ENCODE data around the gene JMY. TPM values are rescaled to one million over a fixed set of nuclear protein-coding genes. Genes with fewer than 3 reads are reported as not detected.

The JMY gene
- total and polyA plus RNA-seq, 12 donors: 1.4 to 18.1 (median 13.3) TPM

DNA sequence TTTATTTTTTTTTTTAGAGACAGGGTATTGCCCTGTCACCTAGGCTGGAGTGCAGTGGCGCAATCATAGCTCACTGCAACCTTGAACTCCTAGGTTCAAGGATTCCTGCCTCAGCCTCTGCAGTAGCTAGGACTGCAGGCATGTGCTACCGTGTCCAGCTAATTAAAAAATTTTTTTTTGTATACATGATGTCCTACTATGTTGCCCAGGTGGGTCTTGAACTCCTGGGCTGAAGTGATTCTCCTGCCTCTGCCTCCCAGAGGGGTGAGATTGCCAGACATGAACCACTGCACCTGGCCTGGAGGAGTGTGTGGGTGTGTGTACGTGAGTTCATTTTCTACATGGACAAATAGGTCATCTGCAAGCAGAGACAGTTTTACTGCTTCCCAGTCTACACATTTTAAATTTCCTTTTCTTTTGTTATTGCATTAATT lies 33.8 kb downstream of the JMY start:
- TF ChIP-seq, protein P1, sequence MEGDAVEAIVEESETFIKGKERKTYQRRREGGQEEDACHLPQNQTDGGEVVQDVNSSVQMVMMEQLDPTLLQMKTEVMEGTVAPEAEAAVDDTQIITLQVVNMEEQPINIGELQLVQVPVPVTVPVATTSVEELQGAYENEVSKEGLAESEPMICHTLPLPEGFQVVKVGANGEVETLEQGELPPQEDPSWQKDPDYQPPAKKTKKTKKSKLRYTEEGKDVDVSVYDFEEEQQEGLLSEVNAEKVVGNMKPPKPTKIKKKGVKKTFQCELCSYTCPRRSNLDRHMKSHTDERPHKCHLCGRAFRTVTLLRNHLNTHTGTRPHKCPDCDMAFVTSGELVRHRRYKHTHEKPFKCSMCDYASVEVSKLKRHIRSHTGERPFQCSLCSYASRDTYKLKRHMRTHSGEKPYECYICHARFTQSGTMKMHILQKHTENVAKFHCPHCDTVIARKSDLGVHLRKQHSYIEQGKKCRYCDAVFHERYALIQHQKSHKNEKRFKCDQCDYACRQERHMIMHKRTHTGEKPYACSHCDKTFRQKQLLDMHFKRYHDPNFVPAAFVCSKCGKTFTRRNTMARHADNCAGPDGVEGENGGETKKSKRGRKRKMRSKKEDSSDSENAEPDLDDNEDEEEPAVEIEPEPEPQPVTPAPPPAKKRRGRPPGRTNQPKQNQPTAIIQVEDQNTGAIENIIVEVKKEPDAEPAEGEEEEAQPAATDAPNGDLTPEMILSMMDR (IDR thresholded peaks at IDR 0.05): no peak
- intact Hi-C loops (cut with DNase I): no loop called here
- H3K27ac ChIP-seq: no peak overlapping the region
- H3K36me3 ChIP-seq: no peaks in the 10 kb centered on the region
- H3K9me3 ChIP-seq: peaks cover 0 to 26% (median 0%) of the 10 kb centered on the region in 11 donors
- H3K4me3 ChIP-seq: no peak overlapping the region
- ATAC-seq: no peak
- no peaks in the 10 kb centered on the region for H3K27me3 ChIP-seq
- DNase-seq: no peak
- WGBS, 2 donors: 97 to 98% methylated on average over 3 of the region's 3 CpGs
- H3K4me1 ChIP-seq: peaks cover 0 to 8% (median 0%) of the 10 kb centered on the region in 9 donors

DNA sequence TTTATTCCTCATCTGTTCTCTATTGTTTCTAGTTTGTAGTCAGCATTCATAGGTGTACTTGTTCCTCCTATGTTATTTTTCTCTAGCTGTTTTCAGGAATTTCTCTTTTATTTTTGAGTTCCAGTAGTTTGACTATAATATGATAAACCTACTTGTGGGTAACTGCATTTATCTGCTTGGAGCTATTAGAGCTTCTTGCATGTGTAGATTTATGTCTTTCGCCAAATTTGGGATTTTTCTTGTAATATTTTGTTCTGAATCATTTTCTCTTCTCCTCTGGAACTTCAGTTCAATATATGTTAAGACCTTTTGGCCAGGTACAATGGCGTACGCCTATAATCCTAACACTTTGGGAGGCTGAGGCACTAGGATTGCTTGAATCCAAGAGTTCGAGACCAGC lies 37.4 kb downstream of the JMY start:
- ATAC-seq: no peak
- peaks cover 0 to 26% (median 0%) of the 10 kb centered on the region in 11 donors for H3K9me3 ChIP-seq
- no peak overlapping the region for H3K4me3 ChIP-seq
- intact Hi-C loops (cut with DNase I): no loop called here
- no peaks in the 10 kb centered on the region for H3K27me3 ChIP-seq
- H3K36me3 ChIP-seq: peaks cover 0 to 4% (median 0%) of the 10 kb centered on the region in 9 donors
- 97 to 99% methylated on average over 4 of the region's 4 CpGs for WGBS, 2 donors
- no peak for DNase-seq
- peaks cover 0 to 22% (median 4%) of the 10 kb centered on the region in 9 donors for H3K4me1 ChIP-seq
- no peak overlapping the region for H3K27ac ChIP-seq
- TF ChIP-seq, protein P1 (IDR thresholded peaks at IDR 0.05): no peak

DNA sequence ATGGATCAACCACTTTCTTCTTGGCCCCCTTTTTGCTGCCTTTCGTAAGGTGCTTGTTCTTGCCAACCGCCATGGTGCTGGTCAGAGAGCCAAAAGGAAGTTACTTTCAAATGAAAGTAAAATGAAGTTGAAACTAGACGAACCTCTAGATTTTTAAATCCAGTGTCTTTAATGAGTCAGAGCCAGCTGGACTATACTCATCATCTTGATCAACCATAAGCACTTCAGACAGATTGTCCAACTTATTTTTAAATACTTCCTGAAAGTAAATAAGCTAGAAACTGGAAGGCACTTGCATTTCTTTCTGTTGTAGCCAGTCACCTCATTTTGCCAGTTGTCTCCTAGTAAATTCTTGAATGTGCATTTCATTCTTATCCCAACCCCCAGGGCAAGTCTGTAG lies 48.9 kb downstream of the JMY start:
- Histone ChIP-seq H3K27me3 (no peaks in the 10 kb centered on the region), H3K9me3 (no peaks in the 10 kb centered on the region), H3K27ac (no peak overlapping the region), H3K4me1 (no peaks in the 10 kb centered on the region), H3K4me3 (no peak overlapping the region), H3K36me3 (peaks cover 0 to 23% (median 7%) of the 10 kb centered on the region in 9 donors)
- intact Hi-C loops (cut with DNase I): no loop called here
- 81 to 88% methylated on average over 3 of the region's 3 CpGs for WGBS, 2 donors
- TF ChIP-seq, protein P1 (IDR thresholded peaks at IDR 0.05): no peak
- DNase-seq: no peak
- ATAC-seq: no peak

DNA sequence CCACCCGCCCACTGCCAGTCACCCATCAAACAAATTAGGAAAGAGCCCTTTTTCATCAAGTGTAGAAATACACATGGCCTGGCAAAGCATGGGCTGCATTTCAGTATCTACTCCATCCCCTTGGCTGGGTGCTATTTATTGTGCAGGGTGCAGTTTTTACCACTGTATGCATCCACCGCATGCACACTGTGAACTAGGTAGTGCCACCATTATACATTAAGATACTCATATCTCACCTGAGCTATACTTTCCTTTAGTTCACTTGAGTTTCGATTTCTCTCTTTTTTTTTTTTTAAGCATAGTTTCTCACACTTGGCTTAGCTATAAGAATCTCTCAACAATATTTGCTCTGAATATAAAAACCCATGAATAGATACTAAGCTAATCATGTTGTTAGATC lies 49.4 kb downstream of the JMY start:
- no peak for ATAC-seq
- WGBS, 2 donors: 95 to 98% methylated on average over 3 of the region's 3 CpGs

More for the DNA sequence above, 49.4 kb downstream of the JMY start:
- no peak for DNase-seq
- H3K36me3 ChIP-seq: peaks cover 0 to 23% (median 6%) of the 10 kb centered on the region in 9 donors
- no peak overlapping the region for H3K4me3 ChIP-seq
- H3K4me1 ChIP-seq: no peaks in the 10 kb centered on the region
- TF ChIP-seq, protein P1 (IDR thresholded peaks at IDR 0.05): no peak
- intact Hi-C loops (cut with DNase I): no loop called here
- no peaks in the 10 kb centered on the region for H3K27me3 ChIP-seq
- no peaks in the 10 kb centered on the region for H3K9me3 ChIP-seq
- H3K27ac ChIP-seq: no peak overlapping the region
